NCI-H345 treated with DMSO at 0.1 percent for 48 hours (cell line): Measurements from ENCODE around the gene DENND4A.

Experiments
- DNase-seq: peaks from one replicate; lab custom pipeline; 2025; ENCODE audit not compliant: unreplicated experiment; lab: John Stamatoyannopoulos, UW

The DENND4A gene

GRCh38 chr15:65688462-65688861 is 103.6 kb downstream of the DENND4A start:
- no peak for DNase-seq

- no peak for DNase-seq
These were observed 109.6 kb downstream of the DENND4A start for GRCh38 chr15:65682404-65682911.

- DNase-seq = no peak
These were observed 111.5 kb downstream of the DENND4A start for GRCh38 chr15:65680544-65680943.

- DNase-seq = no peak
These were observed 116.0 kb downstream of the DENND4A start for GRCh38 chr15:65676123-65676522.

GRCh38 chr15:65675551-65675950 is 116.5 kb downstream of the DENND4A start:
- no peak for DNase-seq

- no peak for DNase-seq
These were observed 125.8 kb downstream of the DENND4A start for GRCh38 chr15:65666257-65666656.

- no peak for DNase-seq
These were observed 128.6 kb downstream of the DENND4A start for GRCh38 chr15:65663521-65663920.

GRCh38 chr15:65660927-65661326 is 131.2 kb downstream of the DENND4A start:
- no peak for DNase-seq

- DNase-seq = no peak
These were observed 132.5 kb downstream of the DENND4A start for GRCh38 chr15:65659502-65660052.

GRCh38 chr15:65655457-65655856 is 136.6 kb downstream of the DENND4A start:
- no peak for DNase-seq

GRCh38 chr15:65655026-65655425 is 137.1 kb downstream of the DENND4A start:
- DNase-seq = no peak

GRCh38 chr15:65653801-65654521 is 138.1 kb downstream of the DENND4A start:
- DNase-seq = no peak

- no peak for DNase-seq
These were observed 138.8 kb downstream of the DENND4A start for GRCh38 chr15:65653341-65653740.

- no peak for DNase-seq
These were observed 140.0 kb downstream of the DENND4A start for GRCh38 chr15:65651831-65652749.

- DNase-seq = no peak
These were observed 141.1 kb downstream of the DENND4A start for GRCh38 chr15:65651042-65651322.

GRCh38 chr15:65650312-65651041 is 141.6 kb downstream of the DENND4A start:
- DNase-seq = no peak

- no peak for DNase-seq
These were observed 145.6 kb downstream of the DENND4A start for GRCh38 chr15:65646486-65646885.

- no peak for DNase-seq
These were observed 146.7 kb downstream of the DENND4A start for GRCh38 chr15:65645392-65645791.

GRCh38 chr15:65644282-65644681 is 147.8 kb downstream of the DENND4A start:
- no peak for DNase-seq

- DNase-seq = no peak
These were observed 149.5 kb downstream of the DENND4A start for GRCh38 chr15:65642594-65642993.

GRCh38 chr15:65641768-65642475 is 150.2 kb downstream of the DENND4A start:
- DNase-seq = no peak
